HG03108 (cell line): ENCODE data around the gene FCN1.
A peak's percentile ranks its signal among the peaks of the same experiment; 100 is the strongest.
"Not testable (repeated sequence)": the region's sequence is repeated elsewhere in the genome, so short reads cannot be mapped to it uniquely, and the experiment has no call there.

Experiments used
- ATAC-seq: cut with Tn5 transposase; IDR thresholded peaks from one replicate; pipeline ENCODE4 v1.9.1; 2021; ENCODE audit warnings: moderate library complexity; ENCODE audit not compliant: unreplicated experiment

Gene FCN1

GRCh38 chr9:134860510-134860909 lies 57.2 kb downstream of the FCN1 start:
- no peak for ATAC-seq

DNA sequence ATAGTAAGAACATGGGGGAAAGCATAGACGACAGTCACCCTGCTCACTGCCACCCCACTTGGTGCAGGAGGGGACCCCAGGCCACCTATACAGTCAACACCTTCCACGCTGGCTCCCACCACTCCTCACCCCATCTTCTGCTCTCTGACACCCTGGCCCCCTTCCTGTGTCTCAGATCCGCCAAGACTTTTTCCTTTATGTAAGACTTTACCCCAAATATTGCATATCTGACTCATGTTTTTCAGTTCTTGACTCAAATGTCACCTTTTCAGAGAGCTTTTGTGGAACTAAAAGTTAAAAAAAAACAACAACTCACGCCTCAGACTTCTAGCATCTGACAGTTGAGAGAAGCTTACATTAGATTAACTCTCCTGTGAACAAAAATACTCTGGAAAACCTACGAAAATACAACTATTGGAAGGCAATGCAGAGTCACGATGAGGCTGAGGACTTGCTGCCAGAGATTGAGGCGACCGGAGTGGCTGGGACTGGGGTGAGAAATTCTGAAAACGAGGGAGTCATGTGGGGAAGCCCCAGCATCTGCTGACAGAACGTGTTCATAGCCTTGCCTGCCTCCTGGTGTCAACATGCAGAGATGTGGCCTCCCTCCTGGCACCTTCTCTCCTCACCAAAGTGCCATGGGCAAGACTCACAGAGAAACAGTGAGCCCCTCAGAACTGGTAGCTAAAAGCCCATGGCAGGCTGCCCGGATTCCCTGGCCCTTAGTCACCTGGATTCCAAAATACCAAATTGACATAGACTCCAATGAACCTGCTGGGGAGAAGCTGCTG lies 59.5 kb downstream of the FCN1 start:
- ATAC-seq = peak; percentile 75

GRCh38 chr9:134857451-134857850 lies 60.3 kb downstream of the FCN1 start:
- ATAC-seq = not testable (repeated sequence)

GRCh38 chr9:134855900-134856377 lies 61.8 kb downstream of the FCN1 start:
- no peak for ATAC-seq
